NCI-H1930 (cell line): ENCODE measurements around the gene FOXA2.
A peak's percentile ranks its signal among the peaks of the same experiment; 100 is the strongest.
"Not testable (repeated sequence)": the region's sequence is repeated elsewhere in the genome, so short reads cannot be mapped to it uniquely, and the experiment has no call there.

ENCODE experiments used
- DNase-seq, 2 experiments: peaks; one replicate each; lab custom pipeline; 2025; lab: John Stamatoyannopoulos, UW

Gene FOXA2

GRCh38 chr20:22567944-22568871 is 16.2 kb downstream of the FOXA2 start:
- DNase-seq: no peak

DNA sequence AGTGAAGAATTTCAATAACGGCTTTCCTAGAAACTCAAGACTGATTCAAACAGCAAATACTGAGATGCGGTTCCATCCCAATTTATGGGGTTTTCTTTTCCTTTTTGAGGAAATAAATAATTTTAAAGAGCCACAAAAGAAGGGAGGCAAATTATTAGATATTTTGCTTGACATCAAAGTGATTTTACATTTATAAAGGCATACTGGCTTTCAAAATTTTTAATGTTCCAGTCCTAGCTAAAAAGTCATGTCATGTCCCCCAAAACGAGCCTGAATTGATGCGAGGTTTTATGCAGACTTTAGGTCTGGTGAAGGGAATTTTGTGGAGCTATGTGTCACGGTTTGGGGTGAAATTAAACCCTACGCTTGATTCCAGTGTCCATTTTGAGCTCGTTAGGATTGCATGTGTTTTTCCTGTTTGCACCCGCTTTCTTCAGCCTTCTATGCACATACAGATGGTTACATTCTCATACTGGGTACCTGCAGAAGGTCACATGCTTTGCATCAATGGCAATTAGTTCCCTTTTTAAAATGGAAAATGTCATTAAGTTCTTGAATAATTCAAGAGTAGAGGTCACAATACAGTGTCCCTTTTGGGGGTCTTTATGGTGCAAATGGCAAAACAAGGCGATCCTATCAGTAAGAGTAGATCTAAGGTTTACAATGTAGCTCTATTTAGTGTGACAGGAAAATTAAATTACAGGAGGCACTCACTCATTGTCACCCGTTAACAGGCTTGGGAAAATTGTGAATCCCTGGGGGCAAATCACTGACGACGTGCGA is 17.3 kb downstream of the FOXA2 start:
- DNase-seq: peak in 1 of 2 experiments; percentile 72

GRCh38 chr20:22563062-22563965 is 21.1 kb downstream of the FOXA2 start:
- no peak for DNase-seq

DNA sequence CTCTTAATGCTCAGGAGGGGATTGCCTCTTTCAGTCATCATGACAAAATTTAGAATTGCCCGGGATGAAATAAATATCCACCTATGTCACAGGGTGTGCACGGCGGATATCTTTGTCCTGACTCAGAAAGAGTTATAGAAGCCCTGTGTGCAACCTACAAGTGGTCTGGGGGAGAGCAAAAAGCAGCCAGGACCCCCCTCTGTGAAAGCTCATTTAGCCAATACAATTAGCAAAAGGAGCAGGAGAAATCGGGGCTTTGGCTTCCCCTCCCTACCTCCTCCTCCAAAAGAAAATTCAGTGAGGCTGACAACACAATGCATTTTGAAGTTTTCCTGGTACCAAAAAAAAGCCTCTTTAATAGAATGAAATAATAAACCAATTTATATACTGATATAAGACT is 21.8 kb downstream of the FOXA2 start:
- DNase-seq: peak in 1 of 2 experiments; percentile 70

- peak in 1 of 2 experiments; percentile 68 for DNase-seq
Measured at GRCh38 chr20:22561965-22562577, 22.3 kb downstream of the FOXA2 start.

DNA sequence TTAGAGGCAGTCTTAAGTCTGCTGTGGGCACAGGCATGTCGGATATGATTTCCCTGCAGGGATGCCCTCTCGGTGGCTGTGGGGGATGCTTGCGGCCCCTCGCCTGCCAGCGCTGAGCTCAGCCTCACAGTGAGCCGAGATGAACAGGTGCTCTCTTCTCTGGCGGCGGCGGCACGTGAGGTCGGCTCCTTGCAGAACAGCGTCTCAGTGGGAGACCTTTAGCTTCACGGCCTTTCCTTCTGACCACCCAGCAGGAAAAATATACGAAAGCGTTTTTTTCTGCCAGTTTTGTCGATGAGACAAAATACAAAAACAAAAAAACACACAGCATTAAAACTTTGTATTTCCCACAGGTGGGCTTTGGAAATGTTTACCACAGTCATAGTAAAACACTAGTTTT is 23.6 kb downstream of the FOXA2 start:
- DNase-seq: peak in 1 of 2 experiments; percentile 73

DNA sequence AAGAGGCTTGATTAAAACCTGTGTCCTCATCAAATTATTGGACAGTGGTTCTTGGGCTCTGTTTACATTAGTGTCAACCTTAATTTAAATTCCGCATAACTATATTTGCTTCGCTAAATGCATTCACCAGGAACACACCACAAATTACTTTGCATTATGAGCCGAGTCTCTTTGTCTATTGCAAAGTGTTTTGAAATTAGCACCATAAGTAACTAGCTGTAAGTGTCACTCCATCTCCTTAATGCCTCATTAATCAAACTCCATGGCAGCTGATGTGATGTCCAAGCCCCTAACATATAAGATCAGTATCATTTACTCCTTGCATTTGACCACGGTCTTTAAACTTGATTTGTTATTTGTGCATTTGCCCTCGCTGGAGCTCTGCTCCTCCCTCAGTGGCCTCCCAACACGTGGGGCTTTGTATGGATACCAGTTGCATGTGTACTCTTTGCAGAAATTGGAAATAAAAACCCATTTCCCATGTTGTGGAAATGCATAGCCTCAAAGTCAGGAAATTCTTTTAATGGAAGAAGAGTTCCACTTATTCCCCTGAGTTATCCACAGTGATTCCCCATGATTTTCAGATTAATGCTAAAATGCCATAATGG is 24.6 kb downstream of the FOXA2 start:
- DNase-seq: no peak

DNA sequence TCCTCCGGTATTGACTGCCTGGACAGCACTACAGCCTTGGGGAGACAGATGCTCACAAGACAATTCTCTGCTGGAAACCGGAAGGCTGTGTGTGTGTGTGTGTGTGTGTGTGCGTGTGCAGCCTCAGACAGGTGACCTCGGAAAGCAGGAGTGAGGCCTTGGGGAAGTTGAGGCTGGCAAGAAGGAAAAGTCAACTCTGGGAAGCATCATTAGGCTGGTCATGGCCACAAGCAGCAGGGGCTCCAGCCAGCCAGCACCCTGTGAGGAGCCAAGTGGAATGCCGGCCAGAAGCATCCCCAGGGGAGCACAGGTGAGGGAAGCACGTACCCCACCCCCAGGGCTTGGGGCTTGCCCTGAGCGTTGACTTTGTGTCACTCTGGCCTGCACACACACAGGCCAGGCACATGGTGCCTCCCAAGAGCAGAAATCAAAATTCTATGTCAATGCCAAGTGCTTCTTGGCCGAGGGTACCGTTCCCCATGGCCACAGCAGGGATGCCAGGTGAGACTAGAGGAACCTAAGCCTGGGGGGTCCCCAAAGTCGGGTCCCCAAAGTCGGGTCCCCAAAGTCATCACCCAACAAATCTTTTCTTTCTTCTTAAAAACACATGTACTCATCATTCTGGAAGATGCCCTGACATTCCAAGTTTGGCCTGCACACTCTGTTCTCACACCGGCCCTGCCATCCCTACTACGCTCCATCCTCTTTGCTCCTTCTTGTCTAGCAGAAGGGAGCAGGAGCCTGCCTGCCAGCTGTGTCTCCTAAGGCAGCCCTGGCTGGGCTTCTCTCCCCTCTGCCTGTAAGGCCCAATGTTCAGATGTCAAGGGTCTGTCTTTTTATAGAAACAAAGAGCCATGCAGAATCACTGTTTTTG is 26.7 kb downstream of the FOXA2 start:
- DNase-seq: no peak

DNA sequence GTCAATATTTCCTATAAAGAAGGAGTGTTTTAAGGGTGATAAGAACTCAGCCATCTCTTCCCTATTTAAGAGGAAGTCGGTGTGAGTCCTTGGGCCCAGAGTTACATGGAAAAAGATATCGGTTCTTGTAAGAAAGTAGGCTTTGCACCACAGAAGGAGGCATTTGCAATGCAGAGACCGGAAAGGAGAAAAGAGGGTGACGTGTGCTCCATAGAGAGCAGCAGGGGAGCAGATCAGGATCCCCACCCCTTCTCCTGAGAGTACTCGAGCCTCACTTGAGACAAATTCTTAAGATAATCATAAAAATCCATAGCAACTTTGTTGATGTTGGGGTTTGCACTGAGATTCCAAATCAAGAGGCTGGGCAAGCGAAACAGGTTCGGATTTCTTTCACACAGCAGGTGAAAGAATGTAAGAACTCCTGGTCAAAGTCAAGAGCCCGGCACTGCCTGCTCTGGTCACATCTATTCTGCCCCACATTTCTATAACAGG is 27.8 kb downstream of the FOXA2 start:
- no peak for DNase-seq

DNA sequence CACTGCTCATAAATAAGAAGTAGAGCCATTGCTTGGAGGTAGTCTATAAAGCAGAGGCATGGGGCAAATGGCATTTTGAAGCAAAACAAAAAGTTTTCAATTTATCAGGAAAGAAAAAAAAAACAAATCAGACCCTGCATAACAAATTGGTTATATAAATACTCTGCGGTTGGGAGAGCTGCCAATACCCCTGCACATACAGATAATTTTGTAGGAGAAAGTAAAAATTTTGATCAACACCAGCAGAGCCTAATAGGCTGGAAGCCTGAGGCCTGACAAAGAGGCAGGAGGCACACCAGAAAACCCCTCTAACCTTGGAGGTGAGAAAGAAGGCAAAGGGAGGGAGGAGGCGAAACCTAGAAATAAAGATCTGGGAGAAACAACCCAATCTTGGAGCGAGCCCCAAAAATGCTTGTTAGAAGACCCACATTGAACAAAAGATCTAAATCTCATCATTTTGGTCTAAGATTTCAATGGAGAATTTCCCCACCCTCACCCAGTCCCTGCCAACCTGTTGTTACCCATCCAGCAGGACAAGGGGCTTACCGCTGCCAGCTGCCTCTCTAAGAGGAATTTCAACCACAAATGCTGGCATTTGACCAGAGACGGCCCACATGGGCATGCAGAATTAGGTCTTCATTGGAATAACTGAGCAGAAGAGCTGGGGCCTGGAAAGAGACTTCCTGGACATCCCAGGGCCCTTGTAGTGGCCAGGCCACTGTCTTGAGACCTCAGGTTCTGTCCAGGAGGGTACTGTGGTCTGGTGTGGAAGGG is 28.4 kb downstream of the FOXA2 start:
- no peak for DNase-seq

DNA sequence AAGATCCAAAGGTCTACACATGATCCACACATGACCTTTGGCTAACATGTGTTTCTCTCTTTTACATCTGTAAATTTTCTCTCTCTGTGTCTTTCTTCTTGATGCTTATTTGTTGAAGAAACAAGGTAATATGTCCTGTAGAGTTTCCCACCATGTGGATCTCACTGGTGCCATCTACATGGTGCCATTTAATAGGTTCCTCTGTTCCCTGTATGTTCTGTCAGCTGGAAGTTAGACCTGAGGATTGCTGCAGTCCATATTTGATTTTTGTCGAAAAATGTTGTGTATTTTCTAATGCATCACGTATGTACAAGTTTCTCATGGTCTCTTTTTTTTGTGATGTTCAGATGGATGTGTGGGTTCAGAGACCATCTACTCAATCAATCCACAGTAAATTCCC is 30.0 kb downstream of the FOXA2 start:
- no peak for DNase-seq

DNA sequence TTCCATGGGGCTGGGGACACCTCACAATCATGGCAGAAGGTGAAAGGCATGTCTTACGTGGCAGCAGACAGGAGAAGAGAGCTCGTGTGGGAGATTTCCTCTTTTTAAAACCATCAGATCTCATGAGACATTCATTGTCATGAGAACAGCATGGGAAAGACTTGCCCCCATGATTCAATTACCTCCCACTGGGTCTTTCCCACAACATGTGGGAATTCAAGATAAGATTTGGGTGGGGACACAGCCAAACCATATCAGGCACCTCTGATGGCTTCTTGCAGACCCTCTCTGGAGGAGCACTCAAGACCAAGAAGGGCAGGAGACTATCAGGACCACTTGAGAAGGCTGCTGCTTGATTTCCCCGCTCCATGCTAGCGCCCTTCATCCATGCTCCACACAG is 33.9 kb downstream of the FOXA2 start:
- not testable (repeated sequence) for DNase-seq

DNA sequence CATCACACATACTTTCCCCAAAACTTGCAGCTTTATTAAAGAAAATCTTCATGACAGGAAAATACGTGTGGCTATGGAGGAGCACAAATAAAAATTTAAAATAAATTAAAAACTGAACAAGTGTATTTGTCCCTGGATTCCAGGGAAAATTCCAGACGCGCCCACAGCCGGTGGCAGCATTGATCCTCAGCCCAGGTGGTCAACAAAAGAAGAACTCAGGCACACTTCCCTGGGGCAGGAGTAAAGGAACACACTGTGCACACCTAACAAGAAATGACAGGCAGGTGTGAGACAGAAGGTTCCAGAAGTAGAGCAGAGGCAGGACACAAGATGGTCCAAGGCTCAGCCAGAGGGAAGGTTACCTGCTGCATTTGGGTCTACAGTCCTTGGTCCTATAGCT is 36.3 kb downstream of the FOXA2 start:
- no peak for DNase-seq

DNA sequence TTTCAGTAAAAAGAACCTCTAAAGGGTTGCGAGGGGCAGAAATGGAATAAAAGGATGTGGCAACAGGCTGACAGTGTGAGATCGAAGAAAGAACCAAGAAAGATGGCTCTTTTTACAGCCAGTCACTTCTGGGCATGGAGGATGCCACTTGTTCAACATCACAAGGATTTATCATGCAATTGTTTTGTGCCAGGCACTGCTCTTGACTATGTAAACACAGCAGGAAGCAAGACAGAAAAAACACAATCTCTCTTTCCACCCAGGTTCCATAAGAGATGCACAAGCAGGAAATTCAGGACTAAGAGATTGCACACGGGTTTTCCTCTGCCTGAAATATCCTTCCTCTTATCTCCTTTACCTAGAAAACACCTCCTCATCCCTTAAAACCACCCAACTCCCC is 38.0 kb downstream of the FOXA2 start:
- no peak for DNase-seq

GRCh38 chr20:22545045-22545444 is 39.3 kb downstream of the FOXA2 start:
- no peak for DNase-seq

GRCh38 chr20:22544462-22544861 is 39.9 kb downstream of the FOXA2 start:
- no peak for DNase-seq

GRCh38 chr20:22542427-22542826 is 41.9 kb downstream of the FOXA2 start:
- DNase-seq: no peak

DNA sequence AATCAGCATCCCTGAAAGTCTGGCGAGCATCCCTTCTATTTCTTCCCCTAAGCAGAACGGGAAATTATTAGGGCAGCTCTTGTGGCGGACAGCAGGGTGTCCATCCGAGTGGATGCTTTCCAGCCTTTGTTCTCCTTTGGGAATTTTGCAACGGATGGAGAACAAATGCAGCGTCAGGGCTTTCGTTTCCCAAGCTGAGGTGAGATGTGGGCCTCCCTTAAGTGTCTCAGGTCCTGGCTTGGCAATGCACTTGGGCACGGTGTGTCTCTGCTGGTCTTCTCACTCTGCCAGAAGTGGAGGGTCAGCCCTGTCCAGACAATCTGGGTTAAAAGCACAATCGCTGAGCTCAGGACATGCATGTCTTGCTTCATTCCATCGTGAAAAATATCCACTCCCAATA is 43.5 kb downstream of the FOXA2 start:
- DNase-seq: no peak
